ENCODE data around the gene TSPO2.
A peak's percentile ranks its signal among the peaks of the same experiment; 100 is the strongest.

DNA sequence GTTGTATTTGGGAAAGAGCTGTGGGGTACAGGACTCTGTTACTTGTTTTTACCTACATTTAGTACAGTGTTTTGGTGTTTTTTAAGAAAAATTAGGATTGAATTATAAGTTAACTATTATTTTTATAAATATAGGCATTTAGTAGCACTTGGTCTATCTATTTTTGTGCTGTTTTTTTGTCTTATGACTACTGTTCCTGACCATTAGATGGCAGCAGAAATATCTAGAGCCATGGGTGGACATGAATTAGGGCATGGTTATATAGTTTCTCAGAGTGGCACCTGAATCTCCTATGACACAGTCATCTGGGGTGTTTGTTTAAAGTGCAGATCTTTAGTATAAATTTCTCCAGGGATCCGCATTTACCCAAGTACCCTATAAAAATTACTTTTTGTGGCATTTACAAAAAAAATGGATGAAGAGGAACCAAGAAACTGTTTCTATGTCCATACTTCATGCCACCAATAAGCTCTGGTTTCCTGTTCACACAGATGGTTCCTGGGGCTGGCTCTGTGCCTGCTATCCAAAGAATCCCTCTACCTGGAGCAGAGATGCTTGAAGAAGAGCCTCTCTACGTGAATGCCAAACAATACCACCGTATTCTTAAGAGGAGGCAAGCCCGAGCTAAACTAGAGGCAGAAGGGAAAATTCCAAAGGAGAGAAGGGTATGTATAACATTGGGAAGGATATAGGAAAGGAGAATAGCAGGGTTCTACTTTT lies 50.3 kb downstream of the TSPO2 start:
- TF ChIP-seq CTCF (optimal IDR thresholded peaks at IDR 0.05 in 1 of 3, IDR thresholded peaks at IDR 0.05 in 1 of 3, conservative IDR thresholded peaks at IDR 0.05 in 1 of 3; ENCODE audit: extremely low read depth in 1 of 3, insufficient read depth in 2 of 3, low read length in 3 of 3) (peak in 2 of 3 experiments; percentile 28 to 46), EZH2 (IDR thresholded peaks at IDR 0.05; ENCODE audit: low read length) (no peak)

Data from keratinocyte (primary cell).